ENCODE results near the gene DYNLT2.
"Not testable (repeated sequence)": the region's sequence is repeated elsewhere in the genome, so short reads cannot be mapped to it uniquely, and the experiment has no call there.

DYNLT2 gene

GRCh38 chr6:169775321-169775720 is 23.9 kb upstream of the DYNLT2 start:
- no peak for DNase-seq (ENCODE audit: low read depth)
- H3K4me3 ChIP-seq (ENCODE audit: low read depth, low read length), result no peak overlapping the region
- TF ChIP-seq CTCF (IDR thresholded peaks at IDR 0.05; ENCODE audit: insufficient read depth, low read depth, low read length, missing control alignments), result no peak

GRCh38 chr6:169774347-169774746 is 23.0 kb upstream of the DYNLT2 start:
- TF ChIP-seq CTCF (IDR thresholded peaks at IDR 0.05; ENCODE audit: insufficient read depth, low read depth, low read length, missing control alignments), result no peak
- H3K4me3 ChIP-seq (ENCODE audit: low read depth, low read length), result no peak overlapping the region
- DNase-seq (ENCODE audit: low read depth), result no peak

GRCh38 chr6:169766921-169767736 is 15.8 kb upstream of the DYNLT2 start:
- TF ChIP-seq CTCF (IDR thresholded peaks at IDR 0.05; ENCODE audit: insufficient read depth, low read depth, low read length, missing control alignments), result no peak
- DNase-seq (ENCODE audit: low read depth), result no peak
- no peak overlapping the region for H3K4me3 ChIP-seq (ENCODE audit: low read depth, low read length)

- no peak overlapping the region for H3K4me3 ChIP-seq (ENCODE audit: low read depth, low read length)
- no peak for TF ChIP-seq CTCF (IDR thresholded peaks at IDR 0.05; ENCODE audit: insufficient read depth, low read depth, low read length, missing control alignments)
- DNase-seq (ENCODE audit: low read depth), result no peak
These were observed 14.9 kb upstream of the DYNLT2 start for GRCh38 chr6:169766232-169766631.

GRCh38 chr6:169765789-169766188 is 14.4 kb upstream of the DYNLT2 start:
- not testable (repeated sequence) for DNase-seq (ENCODE audit: low read depth); H3K4me3 ChIP-seq (ENCODE audit: low read depth, low read length)

GRCh38 chr6:169763881-169764280 is 12.5 kb upstream of the DYNLT2 start:
- no peak for TF ChIP-seq CTCF (IDR thresholded peaks at IDR 0.05; ENCODE audit: insufficient read depth, low read depth, low read length, missing control alignments)
- no peak overlapping the region for H3K4me3 ChIP-seq (ENCODE audit: low read depth, low read length)
- DNase-seq (ENCODE audit: low read depth), result no peak

GRCh38 chr6:169763308-169763707 is 11.9 kb upstream of the DYNLT2 start:
- no peak for TF ChIP-seq CTCF (IDR thresholded peaks at IDR 0.05; ENCODE audit: insufficient read depth, low read depth, low read length, missing control alignments)
- no peak overlapping the region for H3K4me3 ChIP-seq (ENCODE audit: low read depth, low read length)
- DNase-seq (ENCODE audit: low read depth), result no peak
